H1 (cell line): ENCODE measurements around the gene SPP1. TPM values are rescaled to one million over a fixed set of nuclear protein-coding genes. Genes with fewer than 3 reads are reported as not detected.

Experiments used
- CTCF ChIA-PET: fragments of 300-600 bp; sonication (Branson Sonifier 250); formaldehyde crosslinking; loops from one replicate; lab custom pipeline; 2021; ENCODE audit not compliant: partially characterized antibody; lab: Charles Lee
- POLR2A ChIA-PET: fragments of 300-600 bp; sonication (Branson Sonifier 250); formaldehyde crosslinking; loops from one replicate; lab custom pipeline; 2021; ENCODE audit warnings: inconsistent platforms; ENCODE audit not compliant: partially characterized antibody; lab: Charles Lee
- DNase-seq, 2 experiments: peaks; one replicate each; pipeline versions ENCODE4 v3.0.0 to v3.0.0-alpha.2; 2010 to 2022; ENCODE audit warnings: low spot score in 2 of 2, low read depth in 1 of 2, mixed read lengths in 1 of 2
- FAIRE-seq: peaks from 2 replicates; lab custom pipeline; 2011; peaks lifted over from hg19 to GRCh38; lab: Jason Lieb, UNC
- H2AFZ ChIP-seq: 2 replicates; pipeline ENCODE4 v1.8.1; 2012; ENCODE audit warnings: low read length, inconsistent platforms
- H2AK5ac ChIP-seq: 2 replicates; pipeline ENCODE4 v1.6.1; 2013; ENCODE audit warnings: low read depth, low read length
- H2BK120ac ChIP-seq: replicated peaks from 2 replicates; pipeline ENCODE3; 2013; ENCODE audit warnings: low read depth, low read length, inconsistent platforms
- H2BK12ac ChIP-seq: 2 replicates; pipeline ENCODE4 v1.6.1; 2013; ENCODE audit warnings: low read depth, low read length
- H2BK15ac ChIP-seq: 2 replicates; pipeline ENCODE4 v1.6.1; 2013; ENCODE audit warnings: low read length
- H2BK20ac ChIP-seq: 2 replicates; pipeline ENCODE4 v1.6.1; 2013; ENCODE audit warnings: low read length
- H2BK5ac ChIP-seq: 2 replicates; pipeline ENCODE4 v1.6.1; 2013; ENCODE audit warnings: low read depth, low read length
- H3K14ac ChIP-seq: 2 replicates; pipeline ENCODE4 v1.6.1; 2013; ENCODE audit warnings: inconsistent platforms; ENCODE audit not compliant: insufficient read length
- H3K18ac ChIP-seq: 2 replicates; pipeline ENCODE4 v1.6.1; 2013; ENCODE audit warnings: low read length; ENCODE audit errors: extremely low read depth
- H3K23ac ChIP-seq: 2 replicates; pipeline ENCODE4 v1.6.1; 2013; ENCODE audit warnings: inconsistent platforms; ENCODE audit not compliant: insufficient read length
- H3K23me2 ChIP-seq: 2 replicates; pipeline ENCODE4 v1.6.1; 2013; ENCODE audit warnings: low read depth, low read length
- H3K27ac ChIP-seq: 2 replicates; pipeline ENCODE4 v1.6.1; 2011; ENCODE audit warnings: low read depth, low read length, inconsistent platforms
- H3K27me3 ChIP-seq, 4 experiments: replicated peaks in 1 of 4; 1 replicate in 1 of 4; 2 replicates in 3 of 4; pipeline versions ENCODE4 v1.6.1 to v1.8.1; 2011 to 2013; ENCODE audit warnings: low read length in 3 of 4, mild to moderate bottlenecking in 3 of 4, inconsistent platforms in 2 of 4, mixed read lengths in 2 of 4, moderate library complexity in 1 of 4; ENCODE audit not compliant: control insufficient read depth in 3 of 4, insufficient read depth in 3 of 4; ENCODE audit errors: extremely low read depth in 1 of 4
- H3K36me3 ChIP-seq, 4 experiments: 2 replicates each; pipeline versions ENCODE4 v1.6.1 to v1.8.1; 2011 to 2013; ENCODE audit warnings: mild to moderate bottlenecking in 4 of 4, low read length in 3 of 4, moderate library complexity in 2 of 4, control low read depth in 1 of 4, inconsistent platforms in 1 of 4; ENCODE audit not compliant: insufficient read depth in 4 of 4, control insufficient read depth in 2 of 4
- H3K4ac ChIP-seq: replicated peaks from 2 replicates; pipeline ENCODE3; 2013; ENCODE audit warnings: low read length, low read depth, mixed read lengths, inconsistent platforms; ENCODE audit not compliant: insufficient read length
- H3K4me1 ChIP-seq, 4 experiments: replicated peaks in 1 of 4; 1 replicate in 1 of 4; 2 replicates in 3 of 4; pipeline versions ENCODE4 v1.6.1 to v1.8.1; 2011 to 2013; ENCODE audit warnings: low read length in 3 of 4, inconsistent platforms in 2 of 4, mixed read lengths in 1 of 4; ENCODE audit not compliant: insufficient read depth in 4 of 4, control insufficient read depth in 3 of 4
- H3K4me2 ChIP-seq, 2 experiments: 2 replicates each; pipeline versions ENCODE4 v1.6.1 to v1.8.1; 2011 to 2013; ENCODE audit warnings: low read depth in 2 of 2, low read length in 2 of 2, control low read depth in 1 of 2, inconsistent platforms in 1 of 2, mild to moderate bottlenecking in 1 of 2; ENCODE audit not compliant: insufficient read depth in 1 of 2
- H3K4me3 ChIP-seq, 4 experiments: fragments of 200-600, 300-600 bp in 1 of 4; sonication (generic), shearing (Covaris generic), sonication (Bioruptor Twin) in 1 of 4; 2 replicates each; pipeline versions ENCODE4 v1.5.1 to v1.8.1; 2011 to 2016; ENCODE audit warnings: low read length in 4 of 4, low read depth in 3 of 4, control low read depth in 2 of 4, inconsistent platforms in 2 of 4, mild to moderate bottlenecking in 2 of 4, mixed read lengths in 1 of 4, moderate library complexity in 1 of 4; ENCODE audit not compliant: insufficient read depth in 2 of 4; ENCODE audit errors: extremely low read depth in 1 of 4
- H3K56ac ChIP-seq: replicated peaks from 2 replicates; pipeline ENCODE3; 2013; ENCODE audit warnings: low read depth, mild to moderate bottlenecking, mixed read lengths, low read length, inconsistent platforms; ENCODE audit not compliant: insufficient read length
- H3K79me1 ChIP-seq: 2 replicates; pipeline ENCODE4 v1.6.1; 2013; ENCODE audit warnings: low read depth, low read length, control low read depth
- H3K79me2 ChIP-seq, 2 experiments: 2 replicates each; pipeline versions ENCODE4 v1.6.1 to v1.8.1; 2012 to 2013; ENCODE audit warnings: low read length in 2 of 2, mild to moderate bottlenecking in 2 of 2, inconsistent platforms in 1 of 2; ENCODE audit not compliant: insufficient read depth in 2 of 2, control insufficient read depth in 1 of 2
- H3K9ac ChIP-seq, 4 experiments: replicated peaks in 1 of 4; 1 replicate in 1 of 4; 2 replicates in 3 of 4; pipeline versions ENCODE4 v1.6.1 to v1.8.1; 2011 to 2013; ENCODE audit warnings: low read depth in 3 of 4, low read length in 3 of 4, control low read depth in 2 of 4, mild to moderate bottlenecking in 2 of 4, moderate library complexity in 2 of 4, inconsistent platforms in 1 of 4; ENCODE audit errors: extremely low read depth in 1 of 4
- H3K9me3 ChIP-seq, 2 experiments: 2 replicates each; pipeline versions ENCODE4 v1.6.1 to v1.8.1; 2012 to 2013; ENCODE audit warnings: mild to moderate bottlenecking in 2 of 2, moderate library complexity in 2 of 2, control low read depth in 1 of 2, inconsistent platforms in 1 of 2, low read depth in 1 of 2, low read length in 1 of 2, mixed read lengths in 1 of 2; ENCODE audit not compliant: insufficient read depth in 2 of 2
- H4K20me1 ChIP-seq, 2 experiments: replicated peaks in 1 of 2; 2 replicates each; pipeline versions ENCODE3 to v1.8.1; 2011 to 2013; ENCODE audit warnings: inconsistent platforms in 2 of 2, low read length in 2 of 2, mild to moderate bottlenecking in 1 of 2; ENCODE audit not compliant: insufficient read depth in 2 of 2, control insufficient read depth in 1 of 2
- H4K5ac ChIP-seq: 2 replicates; pipeline ENCODE4 v1.6.1; 2013; ENCODE audit warnings: low read length, low read depth, mixed read lengths, inconsistent platforms; ENCODE audit not compliant: insufficient read length
- H4K8ac ChIP-seq: 2 replicates; pipeline ENCODE4 v1.8.0; 2013; ENCODE audit warnings: mild to moderate bottlenecking, moderate library complexity, low read length, inconsistent platforms; ENCODE audit not compliant: insufficient read depth; ENCODE audit errors: extremely low read depth
- H4K91ac ChIP-seq: replicated peaks from 2 replicates; pipeline ENCODE3; 2013; ENCODE audit warnings: low read length, mixed read lengths, inconsistent platforms; ENCODE audit not compliant: insufficient read length
- SIX5 ChIP-seq: IDR thresholded peaks from 2 replicates; pipeline ENCODE4 v1.6.1; 2011; ENCODE audit warnings: mild to moderate bottlenecking, low read depth, low read length
- TAF1 ChIP-seq: IDR thresholded peaks from 2 replicates; pipeline ENCODE4 v1.6.1; 2011; ENCODE audit warnings: mild to moderate bottlenecking, low read depth, low read length
- WGBS, 2 experiments: shearing (Covaris generic) in 1 of 2; methylation state at CpG; one replicate each; pipeline versions ENCODE4 v1.1.6 to v1.1.7; 2013 to 2015; ENCODE audit warnings: low lambda C conversion rate in 2 of 2, mixed read lengths in 2 of 2, inconsistent platforms in 1 of 2, low coverage in 1 of 2, missing lambda C conversion rate in 1 of 2; ENCODE audit not compliant: insufficient replicate concordance in 2 of 2, insufficient coverage in 1 of 2, insufficient read length in 1 of 2; ENCODE audit errors: extremely low coverage in 1 of 2, missing lambda C conversion rate in 1 of 2; 5-methylcytosine and 5-hydroxymethylcytosine counted together
- polyA plus RNA-seq, 7 experiments: library from polyadenylated mRNA; depleted of rRNA in 3 of 7; stranded (reverse) in 5 of 7; unstranded in 2 of 7; fragments of >200 nt in 5 of 7; fragments of 200-250 nt in 2 of 7; gene quantifications; 1 replicate in 5 of 7; 2 replicates in 1 of 7; 4 replicates in 1 of 7; pipeline versions ENCODE4 v1.2.1 to v1.2.3, GENCODE V29; 2011 to 2013; ENCODE audit warnings: missing spikeins in 2 of 7, mixed read lengths in 2 of 7
- total RNA-seq: library from RNA; stranded (reverse); fragmentation: NEBNext Ultra II Directional; extraction: Animal tissue kit (Norgen Biotek cat#: 25700); gene quantifications from 2 replicates; pipeline ENCODE4 v1.2.1, GENCODE V29; 2021

The SPP1 gene
- total and polyA plus RNA-seq, 2 of the 8 experiments (the other 6 are each of a cell fraction or from before 2014, with no cell fraction given): 13.7 to 26.5 TPM

GRCh38 chr4:88028946-88029345 is 53.4 kb downstream of the SPP1 start:
- H3K23me2 ChIP-seq: no peaks in the 10 kb centered on the region
- H3K27me3 ChIP-seq: no peaks in the 10 kb centered on the region
- no peak overlapping the region for H3K27ac ChIP-seq
- H2BK15ac ChIP-seq: no peak overlapping the region
- H3K14ac ChIP-seq: no peak overlapping the region
- H3K23ac ChIP-seq: no peak overlapping the region
- H3K4ac ChIP-seq: no peak overlapping the region
- no peak overlapping the region for H2AK5ac ChIP-seq
- H3K4me3 ChIP-seq: no peak overlapping the region
- FAIRE-seq (peak; percentile 66), DNase-seq (no peak)
- no peak overlapping the region for H3K18ac ChIP-seq
- H2BK120ac ChIP-seq: no peak overlapping the region
- 87% methylated on average over 3 of the region's 3 CpGs; no CpG with 5 or more reads in 1 of the 2 experiments for WGBS, 2 experiments
- H3K4me1 ChIP-seq: no peaks in the 10 kb centered on the region
- H2AFZ ChIP-seq: no peak overlapping the region
- no peak overlapping the region for H2BK12ac ChIP-seq
- no peak overlapping the region for H2BK20ac ChIP-seq
- H3K79me2 ChIP-seq: peaks cover 0 to 6% of the 10 kb centered on the region in 2 experiments; a peak in 1 of 4 replicates
- H3K79me1 ChIP-seq: peaks cover 2% of the 10 kb centered on the region; the same call in 1 of the 2 replicates
- POLR2A ChIA-PET: interaction anchor here (1.3 kb wide), 1 partner anchor 9 kb away, joined by 3 read pairs; no protein-coding TSS in a partner anchor
- TF ChIP-seq TAF1 (no peak), SIX5 (no peak)
- TF ChIP-seq, all 59 proteins: peak for 0
- Histone ChIP-seq H3K4me2 (no peak overlapping the region), H4K8ac (no peak overlapping the region), H4K91ac (no peak overlapping the region), H3K56ac (no peak overlapping the region), H2BK5ac (no peak overlapping the region; the same call in 1 of the 2 replicates), H3K36me3 (peaks cover 3 to 36% (median 16%) of the 10 kb centered on the region in 4 experiments; a peak in 5 of 8 replicates), H4K5ac (no peak overlapping the region), H3K9me3 (peaks cover 18% of the 10 kb centered on the region in 2 experiments), H3K9ac (no peak overlapping the region), H4K20me1 (no peaks in the 10 kb centered on the region)
- CTCF ChIA-PET: interaction anchor here (0.7 kb wide), 1 partner anchor 15 kb away, joined by 3 read pairs; no protein-coding TSS in a partner anchor
